ENCODE data around the gene DDX46.

GRCh38 chr5:134794819-134795218 is 36.2 kb downstream of the DDX46 start:
- TF ChIP-seq EZH2phosphoT487 (IDR thresholded peaks at IDR 0.05; ENCODE audit: borderline replicate concordance, low read depth, low read length) (no peak), CTCF (conservative IDR thresholded peaks at IDR 0.05; ENCODE audit: low read length) (no peak)
